HG03108 (cell line): ENCODE results near the gene PCDHB16.
"Not testable (repeated sequence)": the region's sequence is repeated elsewhere in the genome, so short reads cannot be mapped to it uniquely, and the experiment has no call there.

ENCODE experiments used
- ATAC-seq: cut with Tn5 transposase; IDR thresholded peaks from one replicate; pipeline ENCODE4 v1.9.1; 2021; ENCODE audit warnings: moderate library complexity; ENCODE audit not compliant: unreplicated experiment

The PCDHB16 gene

GRCh38 chr5:141180313-141180712, 1.9 kb upstream of the PCDHB16 start:
- no peak for ATAC-seq

DNA sequence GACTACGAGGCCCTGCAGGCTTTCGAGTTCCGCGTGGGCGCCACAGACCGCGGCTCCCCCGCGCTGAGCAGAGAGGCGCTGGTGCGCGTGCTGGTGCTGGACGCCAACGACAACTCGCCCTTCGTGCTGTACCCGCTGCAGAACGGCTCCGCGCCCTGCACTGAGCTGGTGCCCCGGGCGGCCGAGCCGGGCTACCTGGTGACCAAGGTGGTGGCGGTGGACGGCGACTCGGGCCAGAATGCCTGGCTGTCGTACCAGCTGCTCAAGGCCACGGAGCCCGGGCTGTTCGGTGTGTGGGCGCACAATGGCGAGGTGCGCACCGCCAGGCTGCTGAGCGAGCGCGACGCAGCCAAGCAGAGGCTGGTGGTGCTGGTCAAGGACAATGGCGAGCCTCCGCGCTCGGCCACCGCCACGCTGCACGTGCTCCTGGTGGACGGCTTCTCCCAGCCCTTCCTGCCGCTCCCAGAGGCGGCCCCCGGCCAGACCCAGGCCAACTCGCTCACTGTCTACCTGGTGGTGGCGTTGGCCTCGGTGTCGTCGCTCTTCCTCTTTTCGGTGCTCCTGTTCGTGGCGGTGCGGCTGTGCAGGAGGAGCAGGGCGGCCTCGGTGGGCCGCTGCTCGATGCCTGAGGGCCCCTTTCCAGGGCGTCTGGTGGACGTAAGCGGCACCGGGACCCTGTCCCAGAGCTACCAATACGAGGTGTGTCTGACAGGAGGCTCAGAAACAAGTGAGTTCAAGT, 2.1 kb downstream of the PCDHB16 start:
- not testable (repeated sequence) for ATAC-seq

DNA sequence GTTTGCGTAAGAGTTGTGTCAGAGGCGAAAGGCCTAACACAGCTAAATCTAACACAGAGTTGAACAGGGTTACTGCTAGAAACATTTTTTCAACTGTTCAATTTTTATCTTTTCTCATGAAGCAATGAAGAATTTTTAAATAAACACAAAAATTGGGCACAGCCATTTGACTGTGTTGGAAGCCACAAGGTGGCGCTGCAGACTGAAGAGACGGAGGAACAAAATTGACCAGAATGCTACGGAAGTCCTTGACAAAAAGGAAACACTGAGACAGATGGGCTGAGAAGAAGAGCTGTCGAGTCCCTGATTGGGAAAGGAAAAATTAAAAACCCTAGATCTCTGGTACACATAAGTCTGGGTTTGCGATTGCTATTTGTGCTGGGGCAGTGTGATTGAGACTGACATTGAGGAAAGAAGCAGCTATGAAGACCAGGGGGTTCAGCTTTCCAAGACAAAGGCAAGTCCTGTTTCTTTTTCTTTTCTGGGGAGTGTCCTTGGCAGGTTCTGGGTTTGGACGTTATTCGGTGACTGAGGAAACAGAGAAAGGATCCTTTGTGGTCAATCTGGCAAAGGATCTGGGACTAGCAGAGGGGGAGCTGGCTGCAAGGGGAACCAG, 4.8 kb downstream of the PCDHB16 start, which contains the start of gene PCDHB9:
Gene PCDHB9, plus strand, starts transcription at position 265 of the 616 bp plus-strand sequence. Its CDS starts 158 bp downstream, at position 423.
- ATAC-seq: no peak

DNA sequence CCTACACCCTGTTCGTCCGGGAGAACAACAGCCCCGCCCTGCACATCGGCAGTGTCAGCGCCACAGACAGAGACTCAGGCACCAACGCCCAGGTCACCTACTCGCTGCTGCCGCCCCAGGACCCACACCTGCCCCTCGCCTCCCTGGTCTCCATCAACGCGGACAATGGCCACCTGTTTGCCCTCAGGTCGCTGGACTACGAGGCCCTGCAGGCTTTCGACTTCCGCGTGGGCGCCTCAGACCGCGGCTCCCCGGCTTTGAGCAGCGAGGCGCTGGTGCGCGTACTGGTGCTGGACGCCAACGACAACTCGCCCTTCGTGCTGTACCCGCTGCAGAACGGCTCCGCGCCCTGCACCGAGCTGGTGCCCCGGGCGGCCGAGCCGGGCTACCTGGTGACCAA, 6.5 kb downstream of the PCDHB16 start:
- ATAC-seq: not testable (repeated sequence)

GRCh38 chr5:141189131-141189530, 6.9 kb downstream of the PCDHB16 start:
- ATAC-seq: not testable (repeated sequence)

DNA sequence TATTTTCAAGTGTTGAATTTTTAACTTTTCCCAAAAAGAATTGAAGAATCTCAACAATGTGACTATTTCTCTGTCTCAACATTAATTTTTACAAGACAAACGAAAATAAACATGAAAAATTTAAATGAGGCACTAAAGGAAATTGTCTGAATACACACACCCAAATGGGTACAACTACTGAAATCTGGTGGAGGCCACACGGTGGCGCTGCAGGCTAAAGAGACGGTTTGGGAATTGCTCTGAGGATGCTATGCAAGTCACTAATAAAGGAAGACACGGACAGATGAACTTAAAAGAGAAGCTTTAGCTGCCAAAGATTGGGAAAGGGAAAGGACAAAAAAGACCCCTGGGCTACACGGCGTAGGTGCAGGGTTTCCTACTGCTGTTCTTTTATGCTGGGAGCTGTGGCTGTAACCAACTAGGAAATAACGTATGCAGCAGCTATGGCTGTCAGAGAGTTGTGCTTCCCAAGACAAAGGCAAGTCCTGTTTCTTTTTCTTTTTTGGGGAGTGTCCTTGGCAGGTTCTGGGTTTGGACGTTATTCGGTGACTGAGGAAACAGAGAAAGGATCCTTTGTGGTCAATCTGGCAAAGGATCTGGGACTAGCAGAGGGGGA, 10.0 kb downstream of the PCDHB16 start, which contains the start of gene PCDHB10:
Gene PCDHB10, plus strand, starts transcription at position 244 of the 616 bp plus-strand sequence. Its CDS starts 200 bp downstream, at position 444.
- no peak for ATAC-seq

DNA sequence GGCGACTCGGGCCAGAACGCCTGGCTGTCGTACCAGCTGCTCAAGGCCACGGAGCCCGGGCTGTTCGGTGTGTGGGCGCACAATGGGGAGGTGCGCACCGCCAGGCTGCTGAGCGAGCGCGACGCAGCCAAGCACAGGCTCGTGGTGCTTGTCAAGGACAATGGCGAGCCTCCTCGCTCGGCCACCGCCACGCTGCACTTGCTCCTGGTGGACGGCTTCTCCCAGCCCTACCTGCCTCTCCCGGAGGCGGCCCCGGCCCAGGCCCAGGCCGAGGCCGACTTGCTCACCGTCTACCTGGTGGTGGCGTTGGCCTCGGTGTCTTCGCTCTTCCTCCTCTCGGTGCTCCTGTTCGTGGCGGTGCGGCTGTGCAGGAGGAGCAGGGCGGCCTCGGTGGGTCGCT, 12.1 kb downstream of the PCDHB16 start:
- not testable (repeated sequence) for ATAC-seq

DNA sequence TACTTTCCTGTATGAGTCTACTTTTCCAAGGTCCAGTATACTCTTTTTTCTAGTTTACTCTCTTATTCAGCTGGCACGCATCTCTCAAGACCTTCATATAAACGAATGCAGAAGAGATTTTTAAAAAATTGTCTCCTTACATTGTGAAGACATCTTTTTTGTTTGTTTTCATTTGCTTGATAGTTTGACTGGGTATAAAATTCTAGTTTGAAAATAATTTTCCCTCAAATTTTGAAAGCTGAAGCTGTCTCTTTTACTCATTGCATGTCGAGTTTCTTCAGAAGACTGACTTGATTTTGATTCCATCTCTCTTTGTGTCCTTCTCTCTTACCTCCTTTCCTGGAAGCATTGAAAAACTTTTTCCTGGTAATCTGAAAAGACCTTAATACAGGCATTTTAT, 14.2 kb downstream of the PCDHB16 start:
- no peak for ATAC-seq

DNA sequence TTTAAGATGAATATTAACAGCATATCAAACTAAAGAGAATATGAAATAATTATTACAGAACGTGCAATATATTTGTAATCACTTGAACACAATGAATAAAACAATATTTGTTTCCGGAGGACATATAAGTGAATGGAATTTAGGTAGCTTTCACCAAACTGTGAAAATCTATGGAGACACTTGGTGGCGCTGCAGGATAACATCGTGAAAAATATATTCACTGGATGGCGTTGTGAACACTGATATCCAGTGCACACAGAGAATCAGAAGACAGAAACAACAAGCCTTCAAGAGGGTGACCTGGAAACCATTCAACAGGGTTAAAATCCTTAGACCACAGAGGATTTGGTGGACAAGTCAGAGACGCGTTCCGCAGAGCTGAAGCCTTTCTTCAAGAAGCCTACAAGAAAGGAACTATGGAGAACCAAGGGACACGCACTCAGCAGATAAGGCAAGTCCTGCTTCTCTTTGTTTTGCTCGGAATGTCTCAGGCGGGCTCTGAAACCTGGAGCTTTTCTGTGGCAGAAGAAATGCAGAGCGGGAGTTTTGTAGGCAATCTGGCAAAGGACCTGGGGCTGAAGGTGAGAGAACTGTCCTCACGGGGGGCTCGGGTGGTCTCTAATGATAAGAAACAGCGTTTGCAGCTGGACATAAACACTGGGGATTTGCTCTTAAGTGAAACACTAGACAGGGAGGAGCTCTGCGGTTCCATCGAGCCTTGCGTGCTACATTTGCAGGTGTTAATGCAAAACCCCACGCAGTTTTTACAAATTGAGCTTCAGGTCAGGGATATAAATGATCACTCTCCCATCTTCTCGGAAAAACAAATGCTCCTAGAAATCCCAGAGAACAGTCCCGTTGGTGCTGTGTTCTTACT, 17.4 kb downstream of the PCDHB16 start, which contains the start of gene PCDHB11:
Gene PCDHB11, plus strand, starts transcription at position 269 of the 877 bp plus-strand sequence. Its CDS starts 148 bp downstream, at position 417.
- ATAC-seq: no peak

- ATAC-seq: not testable (repeated sequence)
Observed at GRCh38 chr5:141201126-141201525, 18.9 kb downstream of the PCDHB16 start.

DNA sequence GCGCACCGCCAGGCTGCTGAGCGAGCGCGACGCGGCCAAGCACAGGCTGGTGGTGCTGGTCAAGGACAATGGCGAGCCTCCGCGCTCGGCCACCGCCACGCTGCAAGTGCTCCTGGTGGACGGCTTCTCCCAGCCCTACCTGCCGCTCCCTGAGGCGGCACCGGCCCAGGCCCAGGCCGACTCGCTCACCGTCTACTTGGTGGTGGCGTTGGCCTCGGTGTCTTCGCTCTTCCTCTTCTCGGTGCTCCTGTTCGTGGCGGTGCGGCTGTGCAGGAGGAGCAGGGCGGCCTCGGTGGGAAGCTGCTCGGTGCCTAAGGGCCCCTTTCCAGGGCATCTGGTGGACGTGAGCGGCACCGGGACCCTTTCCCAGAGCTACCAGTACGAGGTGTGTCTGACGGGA, 19.5 kb downstream of the PCDHB16 start:
- ATAC-seq: not testable (repeated sequence)

GRCh38 chr5:141208478-141208877, 26.3 kb downstream of the PCDHB16 start, which contains the start of gene PCDHB12:
Gene PCDHB12, plus strand, starts transcription at chr5:141208719. Its CDS starts 189 bp downstream, at chr5:141208908.
- ATAC-seq: no peak

- not testable (repeated sequence) for ATAC-seq
Observed at GRCh38 chr5:141210281-141210680, 28.1 kb downstream of the PCDHB16 start.

- not testable (repeated sequence) for ATAC-seq
Observed at GRCh38 chr5:141210849-141211248, 28.7 kb downstream of the PCDHB16 start.

- ATAC-seq: not testable (repeated sequence)
Observed at GRCh38 chr5:141213656-141214339, 31.6 kb downstream of the PCDHB16 start, which contains the start of gene PCDHB13. Gene PCDHB13, plus strand, starts transcription at chr5:141213919. Its CDS starts 205 bp downstream, at chr5:141214124.

DNA sequence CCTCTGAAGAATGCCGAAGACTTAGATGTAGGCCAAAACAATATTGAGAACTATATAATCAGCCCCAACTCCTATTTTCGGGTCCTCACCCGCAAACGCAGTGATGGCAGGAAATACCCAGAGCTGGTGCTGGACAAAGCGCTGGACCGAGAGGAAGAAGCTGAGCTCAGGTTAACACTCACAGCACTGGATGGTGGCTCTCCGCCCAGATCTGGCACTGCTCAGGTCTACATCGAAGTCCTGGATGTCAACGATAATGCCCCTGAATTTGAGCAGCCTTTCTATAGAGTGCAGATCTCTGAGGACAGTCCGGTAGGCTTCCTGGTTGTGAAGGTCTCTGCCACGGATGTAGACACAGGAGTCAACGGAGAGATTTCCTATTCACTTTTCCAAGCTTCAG, 32.4 kb downstream of the PCDHB16 start:
- not testable (repeated sequence) for ATAC-seq

DNA sequence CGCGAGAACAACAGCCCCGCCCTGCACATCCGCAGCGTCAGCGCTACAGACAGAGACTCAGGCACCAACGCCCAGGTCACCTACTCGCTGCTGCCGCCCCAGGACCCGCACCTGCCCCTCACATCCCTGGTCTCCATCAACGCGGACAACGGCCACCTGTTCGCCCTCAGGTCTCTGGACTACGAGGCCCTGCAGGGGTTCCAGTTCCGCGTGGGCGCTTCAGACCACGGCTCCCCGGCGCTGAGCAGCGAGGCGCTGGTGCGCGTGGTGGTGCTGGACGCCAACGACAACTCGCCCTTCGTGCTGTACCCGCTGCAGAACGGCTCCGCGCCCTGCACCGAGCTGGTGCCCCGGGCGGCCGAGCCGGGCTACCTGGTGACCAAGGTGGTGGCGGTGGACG, 33.3 kb downstream of the PCDHB16 start:
- not testable (repeated sequence) for ATAC-seq

- not testable (repeated sequence) for ATAC-seq
Observed at GRCh38 chr5:141216035-141216434, 33.8 kb downstream of the PCDHB16 start.

DNA sequence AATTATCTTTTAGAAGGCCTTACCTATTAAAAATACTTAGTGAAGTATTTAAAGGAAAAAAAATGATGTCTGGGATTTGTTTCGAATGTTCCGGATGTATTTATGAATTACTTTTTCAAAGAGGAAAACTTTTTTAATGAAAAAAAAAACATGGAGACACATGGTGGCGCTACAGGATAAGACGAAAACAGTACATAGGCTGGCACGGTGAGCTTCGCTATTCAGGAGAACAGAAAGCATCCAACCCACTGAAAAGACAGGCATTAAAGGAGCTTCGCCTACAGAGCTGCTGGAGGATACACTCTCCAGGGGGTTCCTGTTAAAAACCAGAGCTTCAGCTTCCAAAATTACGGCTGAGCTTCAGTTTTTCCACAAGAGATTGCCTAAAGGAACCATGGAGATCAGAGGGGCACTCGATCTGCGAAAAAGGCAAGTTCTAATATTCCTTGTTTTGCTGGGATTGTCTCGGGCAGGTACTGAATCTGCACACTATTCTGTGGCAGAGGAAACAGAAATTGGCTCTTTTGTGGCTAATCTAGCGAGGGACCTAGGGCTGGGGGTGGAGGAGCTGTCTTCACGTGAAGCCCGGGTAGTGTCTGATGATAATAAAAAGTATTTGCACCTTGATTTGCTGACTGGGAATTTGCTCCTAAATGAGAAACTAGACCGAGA, 41.1 kb downstream of the PCDHB16 start, which contains the start of gene PCDHB14:
Gene PCDHB14, plus strand, starts transcription at position 232 of the 672 bp plus-strand sequence. Its CDS starts 163 bp downstream, at position 395.
- ATAC-seq: no peak
